ENCODE data around the gene TRIP12. TPM values are rescaled to one million over a fixed set of nuclear protein-coding genes. Genes with fewer than 3 reads are reported as not detected.

Gene TRIP12
- total RNA-seq, 1 donor from 2014 or later = 79.4 TPM

- Histone ChIP-seq H3K27ac (no peak overlapping the region), H3K36me3 (peaks cover 32 to 47% of the 10 kb centered on the region in 2 donors), H3K9me3 (no peaks in the 10 kb centered on the region), H3K4me1 (peaks cover 0 to 2% of the 10 kb centered on the region in 2 donors), H3K4me3 (no peak overlapping the region), H3K27me3 (no peaks in the 10 kb centered on the region)
- DNase-seq (ENCODE audit: low spot score in 2 of 2) = no peak
- TF ChIP-seq, protein P1, sequence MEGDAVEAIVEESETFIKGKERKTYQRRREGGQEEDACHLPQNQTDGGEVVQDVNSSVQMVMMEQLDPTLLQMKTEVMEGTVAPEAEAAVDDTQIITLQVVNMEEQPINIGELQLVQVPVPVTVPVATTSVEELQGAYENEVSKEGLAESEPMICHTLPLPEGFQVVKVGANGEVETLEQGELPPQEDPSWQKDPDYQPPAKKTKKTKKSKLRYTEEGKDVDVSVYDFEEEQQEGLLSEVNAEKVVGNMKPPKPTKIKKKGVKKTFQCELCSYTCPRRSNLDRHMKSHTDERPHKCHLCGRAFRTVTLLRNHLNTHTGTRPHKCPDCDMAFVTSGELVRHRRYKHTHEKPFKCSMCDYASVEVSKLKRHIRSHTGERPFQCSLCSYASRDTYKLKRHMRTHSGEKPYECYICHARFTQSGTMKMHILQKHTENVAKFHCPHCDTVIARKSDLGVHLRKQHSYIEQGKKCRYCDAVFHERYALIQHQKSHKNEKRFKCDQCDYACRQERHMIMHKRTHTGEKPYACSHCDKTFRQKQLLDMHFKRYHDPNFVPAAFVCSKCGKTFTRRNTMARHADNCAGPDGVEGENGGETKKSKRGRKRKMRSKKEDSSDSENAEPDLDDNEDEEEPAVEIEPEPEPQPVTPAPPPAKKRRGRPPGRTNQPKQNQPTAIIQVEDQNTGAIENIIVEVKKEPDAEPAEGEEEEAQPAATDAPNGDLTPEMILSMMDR (IDR thresholded peaks at IDR 0.05) = no peak
- intact Hi-C loops (cut with DNase I) = loop anchor here (5.0 kb wide), 1 partner anchor 833 kb away; no protein-coding TSS in a partner anchor
These were observed 142.2 kb downstream of the TRIP12 start for GRCh38 chr2:229779650-229780049.

- intact Hi-C loops (cut with DNase I) = no loop called here
- Histone ChIP-seq H3K27ac (no peak overlapping the region), H3K27me3 (no peaks in the 10 kb centered on the region), H3K4me1 (peaks cover 0 to 2% of the 10 kb centered on the region in 2 donors), H3K9me3 (no peaks in the 10 kb centered on the region), H3K36me3 (peaks cover 49 to 61% of the 10 kb centered on the region in 2 donors), H3K4me3 (no peak overlapping the region)
- no peak for DNase-seq (ENCODE audit: low spot score in 2 of 2)
- TF ChIP-seq, protein P1 (IDR thresholded peaks at IDR 0.05) = no peak
These were observed 144.1 kb downstream of the TRIP12 start for GRCh38 chr2:229777716-229778115.

GRCh38 chr2:229775614-229776313 is 146.0 kb downstream of the TRIP12 start:
- intact Hi-C loops (cut with DNase I) = no loop called here
- H3K4me3 ChIP-seq = no peak overlapping the region
- H3K36me3 ChIP-seq = peaks cover 60 to 77% of the 10 kb centered on the region in 2 donors
- no peak for DNase-seq (ENCODE audit: low spot score in 2 of 2)
- H3K9me3 ChIP-seq = no peaks in the 10 kb centered on the region
- no peaks in the 10 kb centered on the region for H3K27me3 ChIP-seq
- H3K27ac ChIP-seq = no peak overlapping the region
- H3K4me1 ChIP-seq = no peaks in the 10 kb centered on the region
- TF ChIP-seq, protein P1 (IDR thresholded peaks at IDR 0.05) = no peak

GRCh38 chr2:229774237-229774636 is 147.6 kb downstream of the TRIP12 start:
- Histone ChIP-seq H3K4me3 (no peak overlapping the region), H3K4me1 (no peaks in the 10 kb centered on the region)
- intact Hi-C loops (cut with DNase I) = no loop called here

DNA sequence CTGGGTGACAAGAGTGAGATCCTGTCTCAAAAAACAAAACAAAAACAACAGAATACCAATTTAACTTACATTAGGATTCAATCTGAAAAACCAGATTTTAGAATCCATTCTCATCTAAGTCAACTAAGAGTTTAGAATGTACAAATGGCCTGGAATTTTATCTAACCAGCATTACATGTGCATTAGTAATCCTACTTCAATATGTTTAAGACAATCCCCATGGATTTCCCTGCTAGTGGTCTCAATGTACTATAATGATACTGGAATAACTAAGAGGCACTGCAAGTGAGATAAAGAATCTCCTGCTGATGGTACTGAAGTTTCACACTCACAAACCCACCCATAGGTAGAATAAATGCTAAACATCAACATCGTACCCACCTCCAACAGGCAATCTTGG is 153.6 kb downstream of the TRIP12 start:
- no peaks in the 10 kb centered on the region for H3K4me1 ChIP-seq
- H3K36me3 ChIP-seq = peaks cover 54 to 90% of the 10 kb centered on the region in 2 donors
- no peak overlapping the region for H3K27ac ChIP-seq
- DNase-seq (ENCODE audit: low spot score in 2 of 2) = no peak
- no peaks in the 10 kb centered on the region for H3K9me3 ChIP-seq
- no peak overlapping the region for H3K4me3 ChIP-seq
- intact Hi-C loops (cut with DNase I) = no loop called here
- H3K27me3 ChIP-seq = no peaks in the 10 kb centered on the region
- TF ChIP-seq, protein P1 (IDR thresholded peaks at IDR 0.05) = no peak

More at GRCh38 chr2:229774237-229774636, 147.6 kb downstream of the TRIP12 start:
- H3K9me3 ChIP-seq = no peaks in the 10 kb centered on the region
- peaks cover 57 to 84% of the 10 kb centered on the region in 2 donors for H3K36me3 ChIP-seq
- H3K27me3 ChIP-seq = no peaks in the 10 kb centered on the region
- TF ChIP-seq, protein P1 (IDR thresholded peaks at IDR 0.05) = no peak
- no peak overlapping the region for H3K27ac ChIP-seq
- DNase-seq (ENCODE audit: low spot score in 2 of 2) = no peak
